HepG2 (cell line): ENCODE measurements around the gene MED13L. TPM values are rescaled to one million over a fixed set of nuclear protein-coding genes. Genes with fewer than 3 reads are reported as not detected.

Source experiments
- ATAC-seq: fragments of 200-7000 bp; cut with Tn5 transposase; 3 replicates; pipeline ENCODE4 v1.9.1; 2020; ENCODE audit warnings: mild to moderate bottlenecking, moderate library complexity
- BruUV-seq: library from RNA; stranded (reverse); fragments of 400-500 nt; replicated peaks from 2 replicates; lab custom pipeline; 2021; lab: Mats Ljungman, UMichigan
- CTCF ChIA-PET: fragments of 300-600 bp; formaldehyde crosslinking; extraction: SDS; loops from one replicate; lab custom pipeline; 2021; ENCODE audit warnings: low total read pairs, inconsistent platforms, low intra/inter-chr PET ratio; lab: Yijun Ruan, JAX
- POLR2A ChIA-PET: fragments of 350-600 bp; sonication (Branson Sonifier 250); formaldehyde crosslinking; loops from one replicate; lab custom pipeline; 2020; ENCODE audit warnings: antibody characterized with exemption, inconsistent platforms; lab: Yijun Ruan, JAX
- DNase-seq: peaks from one replicate; pipeline ENCODE4 v3.0.0-alpha.2; 2015; ENCODE audit warnings: low spot score
- FAIRE-seq: peaks from 3 replicates; lab custom pipeline; 2011; peaks lifted over from hg19 to GRCh38; lab: Jason Lieb, UNC
- H2AFZ ChIP-seq: one replicate; pipeline ENCODE4 v1.6.1; 2011; ENCODE audit warnings: low read length, inconsistent platforms
- H3K27ac ChIP-seq: fragments of 300-600 bp; 3 replicates; pipeline ENCODE4 v1.8.0; 2011; ENCODE audit warnings: mixed run types, mild to moderate bottlenecking, mixed read lengths, low read length, inconsistent platforms; ENCODE audit not compliant: insufficient read depth; ENCODE audit errors: extremely low read length
- H3K27me3 ChIP-seq, 2 experiments: fragments of 200-600 bp in 1 of 2; 2 replicates in 1 of 2; 3 replicates in 1 of 2; pipeline versions ENCODE4 v1.6.0 to v1.8.0; 2011; ENCODE audit warnings: low read length in 2 of 2, mild to moderate bottlenecking in 2 of 2, moderate library complexity in 2 of 2, inconsistent platforms in 1 of 2; ENCODE audit not compliant: insufficient read depth in 2 of 2, control insufficient read depth in 1 of 2
- H3K36me3 ChIP-seq, 2 experiments: fragments of 200-600 bp in 1 of 2; replicated peaks in 1 of 2; 2 replicates in 1 of 2; 3 replicates in 1 of 2; pipeline versions ENCODE4 v1.5.1 to v1.8.0; 2011; ENCODE audit warnings: low read length in 2 of 2, inconsistent platforms in 1 of 2; ENCODE audit not compliant: insufficient read depth in 2 of 2, control insufficient read depth in 1 of 2
- H3K4me1 ChIP-seq: 2 replicates; pipeline ENCODE4 v1.5.1; 2012; ENCODE audit warnings: low read length, inconsistent platforms; ENCODE audit not compliant: insufficient read depth
- H3K4me2 ChIP-seq: 2 replicates; pipeline ENCODE4 v1.6.0; 2011; ENCODE audit warnings: low read depth, low read length, inconsistent platforms
- H3K4me3 ChIP-seq, 3 experiments: fragments of 200-600 bp in 1 of 3; sonication (generic), shearing (Covaris generic) in 1 of 3; replicated peaks in 1 of 3; 2 replicates each; pipeline ENCODE4 v1.5.1; 2011 to 2016; ENCODE audit warnings: low read length in 3 of 3, inconsistent platforms in 2 of 3, low read depth in 2 of 3, mild to moderate bottlenecking in 2 of 3, control low read depth in 1 of 3, mixed read lengths in 1 of 3; ENCODE audit not compliant: insufficient read depth in 1 of 3
- H3K79me2 ChIP-seq: one replicate; pipeline ENCODE4 v1.6.1; 2011; ENCODE audit warnings: low read length, inconsistent platforms; ENCODE audit not compliant: insufficient read depth
- H3K9ac ChIP-seq: 2 replicates; pipeline ENCODE4 v1.6.0; 2011; ENCODE audit warnings: mild to moderate bottlenecking, low read depth, low read length, inconsistent platforms; ENCODE audit not compliant: insufficient read depth
- H3K9me3 ChIP-seq: 2 replicates; pipeline ENCODE4 v1.5.1; 2012; ENCODE audit warnings: mild to moderate bottlenecking, low read length
- H4K20me1 ChIP-seq: 2 replicates; pipeline ENCODE4 v1.6.0; 2011; ENCODE audit warnings: inconsistent platforms, mild to moderate bottlenecking, low read length, moderate library complexity; ENCODE audit not compliant: insufficient read depth
- BRCA1 ChIP-seq: sonication (generic); formaldehyde crosslinking; IDR thresholded peaks from 2 replicates; pipeline ENCODE4 v1.4.0; 2020; ENCODE audit warnings: missing genetic modification reagents
- CHCHD3 ChIP-seq: sonication (generic); formaldehyde crosslinking; IDR thresholded peaks from 2 replicates; pipeline ENCODE4 v1.8.0; 2022; ENCODE audit warnings: mild to moderate bottlenecking, missing genetic modification reagents, moderate library complexity
- MAFK ChIP-seq, 2 experiments: IDR thresholded peaks in 1 of 2; conservative IDR thresholded peaks in 1 of 2; 2 replicates each; pipeline ENCODE4 v1.6.1; 2011; ENCODE audit warnings: improper control_type of control experiment in 2 of 2, low read length in 2 of 2
- NFRKB ChIP-seq: fragments of 450-650 bp; IDR thresholded peaks from 2 replicates; pipeline ENCODE4 v1.6.1; 2017
- PLRG1 ChIP-seq: fragments of 450-650 bp; conservative IDR thresholded peaks from 2 replicates; pipeline ENCODE4 v1.6.1; 2016
- SETDB1 ChIP-seq: sonication (generic); formaldehyde crosslinking; IDR thresholded peaks from 2 replicates; pipeline ENCODE4 v1.5.1; 2020; ENCODE audit warnings: missing genetic modification reagents, mild to moderate bottlenecking, borderline replicate concordance
- SNRNP70 ChIP-seq: fragments of 200-400 bp; formaldehyde crosslinking; IDR thresholded peaks from 2 replicates; pipeline ENCODE4 v1.6.1; 2017; ENCODE audit warnings: mild to moderate bottlenecking, low read depth, low read length, moderate library complexity
- ZNF343 ChIP-seq: sonication (generic); formaldehyde crosslinking; IDR thresholded peaks from 2 replicates; pipeline ENCODE4 v1.4.0; 2020; ENCODE audit warnings: mild to moderate bottlenecking, missing genetic modification reagents
- ZNF468 ChIP-seq: sonication (generic); formaldehyde crosslinking; IDR thresholded peaks from 2 replicates; pipeline ENCODE4 v1.8.0; 2022; ENCODE audit warnings: mild to moderate bottlenecking, moderate library complexity, missing genetic modification reagents
- ZNF484 ChIP-seq: sonication (generic); formaldehyde crosslinking; IDR thresholded peaks from 2 replicates; pipeline ENCODE4 v1.5.1; 2020; ENCODE audit warnings: mild to moderate bottlenecking, low read depth, missing genetic modification reagents, borderline replicate concordance
- ZNF720 ChIP-seq: sonication (generic); formaldehyde crosslinking; IDR thresholded peaks from 2 replicates; pipeline ENCODE4 v1.4.0; 2020; ENCODE audit warnings: missing genetic modification reagents
- WGBS: methylation state at CpG from one replicate; pipeline ENCODE4 v1.1.6; 2017; ENCODE audit warnings: low lambda C conversion rate; 5-methylcytosine and 5-hydroxymethylcytosine counted together
- in situ Hi-C: cut with HindIII; loops from 2 replicates; pipeline ENCODE4 v1.10.0; 2017; ENCODE audit warnings: low pct_unique_long_range_greater_than_20kb; ENCODE audit not compliant: extremely low pct_ligation_motif_present
- intact Hi-C: fragments of 100-400 bp; cut with micrococcal nuclease; formaldehyde crosslinking; loops from one replicate; pipeline ENCODE4 v1.10.0; 2022; ENCODE audit not compliant: unreplicated experiment
- polyA plus RNA-seq, 8 experiments: library from polyadenylated mRNA; depleted of rRNA in 3 of 8; stranded (reverse) in 7 of 8; unstranded in 1 of 8; fragments of >200 nt; fragmentation: Illumina TruSeq in 4 of 8; extraction: Trizol in 4 of 8; gene quantifications; 2 replicates each; pipeline versions ENCODE4 v1.2.1 to v1.2.3, GENCODE V29; 2011 to 2016; ENCODE audit warnings: low read depth in 4 of 8, missing spikeins in 1 of 8, mixed read lengths in 1 of 8; ENCODE audit not compliant: insufficient read depth in 1 of 8
- total RNA-seq, 5 experiments: library from RNA; depleted of rRNA; stranded (reverse); fragments of >200 nt; fragmentation: Illumina TruSeq; extraction: Trizol; gene quantifications; 2 replicates each; pipeline ENCODE4 v1.2.3, GENCODE V29; 2016; ENCODE audit warnings: low read depth in 1 of 5
- TF ChIP-seq, protein P1 (sequence below): sonication (generic); formaldehyde crosslinking; IDR thresholded peaks from 2 replicates; pipeline ENCODE4 v1.4.0; 2020; ENCODE audit warnings: low read depth, mild to moderate bottlenecking, missing genetic modification reagents
- TF ChIP-seq, protein P2 (sequence below): IDR thresholded peaks from 2 replicates; pipeline ENCODE4 v1.6.1; 2012; ENCODE audit warnings: low read depth, low read length, improper control_type of control experiment

The MED13L gene
- total and polyA plus RNA-seq, 2 of the 13 experiments (the other 11 are each of a cell fraction or from before 2014, with no cell fraction given): 24.8 to 38.9 TPM

DNA sequence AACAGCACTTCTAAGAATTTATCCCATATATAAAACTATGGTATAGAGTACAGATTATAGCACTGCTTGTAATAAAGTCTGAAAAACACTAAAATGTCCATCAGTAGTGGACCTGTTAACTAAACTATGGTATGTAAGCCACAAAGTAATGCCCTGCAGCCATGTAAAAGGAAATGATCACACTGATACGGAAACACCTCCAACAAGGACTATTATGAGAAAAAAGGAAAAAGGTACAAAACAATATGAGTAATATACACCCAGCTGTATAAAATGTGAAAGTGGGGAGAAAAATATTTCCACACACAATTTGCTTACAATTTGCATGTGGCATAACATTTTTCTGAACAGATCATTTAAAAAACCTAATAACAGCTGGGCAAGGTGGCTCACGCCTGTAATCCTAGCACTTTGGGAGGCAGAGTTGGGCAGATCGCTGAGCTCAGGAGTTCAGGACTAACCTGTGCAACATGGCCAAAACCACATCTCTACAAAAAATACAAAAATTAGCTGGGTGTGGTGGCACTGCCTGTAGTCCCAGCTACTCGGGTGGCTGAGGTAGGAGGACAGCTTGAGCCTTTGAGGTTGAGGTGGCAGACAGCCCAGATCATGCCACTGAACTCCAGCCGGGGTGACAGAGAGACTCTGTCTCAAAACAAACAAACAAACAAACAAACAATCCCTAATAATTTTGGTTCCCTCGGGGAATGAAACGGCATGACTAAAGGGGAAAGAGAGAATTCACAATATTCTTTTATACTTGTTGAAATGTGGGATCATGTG is 250.5 kb downstream of the MED13L start:
- H3K36me3 ChIP-seq: no peaks in the 10 kb centered on the region; a peak in 2 of 5 replicates
- H3K4me2 ChIP-seq: no peak overlapping the region
- over 99% methylated on average over 7 of the region's 7 CpGs for WGBS
- in situ Hi-C loops (no loop called here), intact Hi-C loops (no loop called here)
- no TSS peak for BruUV-seq
- H3K79me2 ChIP-seq: no peaks in the 10 kb centered on the region
- H2AFZ ChIP-seq: no peak overlapping the region
- no peak overlapping the region for H3K9ac ChIP-seq
- no peaks in the 10 kb centered on the region; the same call in 1 of the 2 replicates for H3K9me3 ChIP-seq
- TF ChIP-seq ZNF720 (CRISPR knock-in tag) (no peak), ZNF343 (CRISPR knock-in tag) (no peak), NFRKB (no peak), BRCA1 (CRISPR knock-in tag) (no peak), ZNF468 (CRISPR knock-in tag) (no peak), SETDB1 (no peak), MAFK (conservative IDR thresholded peaks at IDR 0.05 in 1 of 2, IDR thresholded peaks at IDR 0.05 in 1 of 2; ENCODE audit: low read length in 2 of 2) (no peak), CHCHD3 (CRISPR knock-in tag) (no peak), ZNF484 (CRISPR knock-in tag) (no peak), SNRNP70 (no peak), PLRG1 (no peak)
- TF ChIP-seq, protein P1, sequence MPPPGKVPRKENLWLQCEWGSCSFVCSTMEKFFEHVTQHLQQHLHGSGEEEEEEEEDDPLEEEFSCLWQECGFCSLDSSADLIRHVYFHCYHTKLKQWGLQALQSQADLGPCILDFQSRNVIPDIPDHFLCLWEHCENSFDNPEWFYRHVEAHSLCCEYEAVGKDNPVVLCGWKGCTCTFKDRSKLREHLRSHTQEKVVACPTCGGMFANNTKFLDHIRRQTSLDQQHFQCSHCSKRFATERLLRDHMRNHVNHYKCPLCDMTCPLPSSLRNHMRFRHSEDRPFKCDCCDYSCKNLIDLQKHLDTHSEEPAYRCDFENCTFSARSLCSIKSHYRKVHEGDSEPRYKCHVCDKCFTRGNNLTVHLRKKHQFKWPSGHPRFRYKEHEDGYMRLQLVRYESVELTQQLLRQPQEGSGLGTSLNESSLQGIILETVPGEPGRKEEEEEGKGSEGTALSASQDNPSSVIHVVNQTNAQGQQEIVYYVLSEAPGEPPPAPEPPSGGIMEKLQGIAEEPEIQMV: no peak
- TF ChIP-seq, protein P2, sequence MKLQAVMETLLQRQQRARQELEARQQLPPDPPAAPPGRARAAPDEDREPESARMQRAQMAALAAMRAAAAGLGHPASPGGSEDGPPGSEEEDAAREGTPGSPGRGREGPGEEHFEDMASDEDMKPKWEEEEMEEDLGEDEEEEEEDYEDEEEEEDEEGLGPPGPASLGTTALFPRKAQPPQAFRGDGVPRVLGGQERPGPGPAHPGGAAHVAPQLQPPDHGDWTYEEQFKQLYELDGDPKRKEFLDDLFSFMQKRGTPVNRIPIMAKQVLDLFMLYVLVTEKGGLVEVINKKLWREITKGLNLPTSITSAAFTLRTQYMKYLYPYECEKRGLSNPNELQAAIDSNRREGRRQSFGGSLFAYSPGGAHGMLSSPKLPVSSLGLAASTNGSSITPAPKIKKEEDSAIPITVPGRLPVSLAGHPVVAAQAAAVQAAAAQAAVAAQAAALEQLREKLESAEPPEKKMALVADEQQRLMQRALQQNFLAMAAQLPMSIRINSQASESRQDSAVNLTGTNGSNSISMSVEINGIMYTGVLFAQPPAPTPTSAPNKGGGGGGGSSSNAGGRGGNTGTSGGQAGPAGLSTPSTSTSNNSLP: no peak
- TF ChIP-seq, all 625 proteins: peak for 0
- POLR2A ChIA-PET: no interaction called here
- Histone ChIP-seq H3K4me3 (no peak overlapping the region), H4K20me1 (no peaks in the 10 kb centered on the region), H3K27ac (no peak overlapping the region), H3K4me1 (no peaks in the 10 kb centered on the region), H3K27me3 (no peaks in the 10 kb centered on the region)
- FAIRE-seq (no peak), DNase-seq (no peak), ATAC-seq (no peak)
- CTCF ChIA-PET: no interaction called here
